SU-DHL-6 (cell line): ENCODE data around the gene UNC5C.

ENCODE experiments used
- EZH2phosphoT487 ChIP-seq: fragments of 200-600 bp; sonication (generic), shearing (Covaris generic); conservative IDR thresholded peaks from 2 replicates; pipeline ENCODE4 v1.6.1; 2018; ENCODE audit warnings: mild to moderate bottlenecking, antibody characterized with exemption, low read length, moderate library complexity, mixed read lengths
- TF ChIP-seq, protein P1 (sequence below): fragments of 200-600 bp; sonication (generic); IDR thresholded peaks from one replicate; pipeline ENCODE4 v1.5.1; 2017; ENCODE audit warnings: antibody characterized with exemption, mild to moderate bottlenecking, low read length, moderate library complexity; ENCODE audit not compliant: insufficient read depth, poor library complexity, severe bottlenecking

DNA sequence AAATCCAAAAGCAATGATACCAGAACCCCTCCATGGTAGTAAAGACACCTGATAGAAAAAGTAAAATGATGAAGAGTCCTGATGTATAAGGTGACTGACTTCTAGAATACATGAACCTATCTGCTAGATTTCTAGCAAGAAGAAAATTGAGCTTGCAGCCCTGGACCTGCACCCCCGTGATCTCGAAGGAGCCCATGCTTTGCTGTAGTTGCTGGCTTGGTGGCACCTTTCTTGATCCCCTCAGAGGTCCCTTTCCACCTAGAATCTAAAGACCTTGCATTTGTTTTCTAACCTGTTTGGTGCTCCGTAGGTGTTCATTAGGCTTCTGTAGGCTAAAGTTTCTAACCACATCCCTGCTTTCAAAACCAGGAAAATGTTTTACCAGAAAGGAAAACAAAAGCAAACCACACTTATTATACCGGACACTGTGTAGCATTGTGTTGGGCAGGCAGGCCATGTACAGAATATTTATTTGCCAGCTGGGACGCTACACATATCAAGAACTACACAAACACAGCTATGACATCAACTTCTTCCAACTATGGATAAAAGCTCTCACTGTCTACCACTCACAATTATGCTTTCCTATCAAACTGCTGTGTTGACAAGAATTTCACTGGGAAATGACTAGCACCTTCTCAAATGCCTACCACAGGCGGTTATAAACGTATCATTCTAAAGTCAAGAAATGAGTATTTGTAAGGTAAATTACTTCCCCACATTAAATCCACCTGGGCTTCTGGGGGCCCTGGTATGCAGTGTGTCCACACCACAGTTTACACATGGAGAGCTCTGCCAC lies 316.2 kb downstream of the UNC5C start:
- TF ChIP-seq, protein P1, sequence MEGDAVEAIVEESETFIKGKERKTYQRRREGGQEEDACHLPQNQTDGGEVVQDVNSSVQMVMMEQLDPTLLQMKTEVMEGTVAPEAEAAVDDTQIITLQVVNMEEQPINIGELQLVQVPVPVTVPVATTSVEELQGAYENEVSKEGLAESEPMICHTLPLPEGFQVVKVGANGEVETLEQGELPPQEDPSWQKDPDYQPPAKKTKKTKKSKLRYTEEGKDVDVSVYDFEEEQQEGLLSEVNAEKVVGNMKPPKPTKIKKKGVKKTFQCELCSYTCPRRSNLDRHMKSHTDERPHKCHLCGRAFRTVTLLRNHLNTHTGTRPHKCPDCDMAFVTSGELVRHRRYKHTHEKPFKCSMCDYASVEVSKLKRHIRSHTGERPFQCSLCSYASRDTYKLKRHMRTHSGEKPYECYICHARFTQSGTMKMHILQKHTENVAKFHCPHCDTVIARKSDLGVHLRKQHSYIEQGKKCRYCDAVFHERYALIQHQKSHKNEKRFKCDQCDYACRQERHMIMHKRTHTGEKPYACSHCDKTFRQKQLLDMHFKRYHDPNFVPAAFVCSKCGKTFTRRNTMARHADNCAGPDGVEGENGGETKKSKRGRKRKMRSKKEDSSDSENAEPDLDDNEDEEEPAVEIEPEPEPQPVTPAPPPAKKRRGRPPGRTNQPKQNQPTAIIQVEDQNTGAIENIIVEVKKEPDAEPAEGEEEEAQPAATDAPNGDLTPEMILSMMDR, result no peak
- TF ChIP-seq EZH2phosphoT487, result no peak
